Gastrocnemius medialis (tissue), 4 donors: ENCODE results near the gene PRKN.

ENCODE experiments used
- POLR2A ChIP-seq, 2 donors: fragments of 450-650 bp; IDR thresholded peaks; one replicate each; pipeline ENCODE4 v1.6.1; 2017; ENCODE audit warnings: antibody characterized with exemption in 2 of 2, mild to moderate bottlenecking in 2 of 2, moderate library complexity in 2 of 2
- TF ChIP-seq, protein P1 (sequence below), 5 experiments: fragments of 450-650 bp in 3 of 5; fragments of 200-600 bp in 2 of 5; sonication (generic) in 2 of 5; IDR thresholded peaks in 4 of 5; conservative IDR thresholded peaks in 1 of 5; 1 replicate in 4 of 5; 2 replicates in 1 of 5; pipeline ENCODE4 v1.5.1; 2016 to 2019; ENCODE audit warnings: antibody characterized with exemption in 5 of 5, mild to moderate bottlenecking in 3 of 5, moderate library complexity in 3 of 5

DNA sequence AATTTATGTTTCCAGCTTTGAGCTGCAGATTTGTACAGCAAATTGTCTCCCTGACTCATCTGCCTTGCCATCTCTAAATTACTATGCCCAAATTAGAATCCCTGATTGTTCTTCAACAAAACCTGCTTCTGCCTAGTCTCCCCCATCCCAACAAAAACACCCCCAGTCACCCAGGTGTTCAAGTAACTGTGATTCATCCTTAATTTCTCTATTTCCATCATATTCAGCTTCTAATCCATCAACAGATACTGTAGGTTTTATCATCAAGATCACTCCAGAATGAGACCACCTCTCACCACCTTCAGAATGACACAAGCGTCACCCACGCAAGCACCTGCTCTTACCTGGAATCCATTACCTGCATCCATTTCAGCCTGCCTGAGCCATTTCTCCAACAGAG lies 498.5 kb downstream of the PRKN start:
- TF ChIP-seq, protein P1, sequence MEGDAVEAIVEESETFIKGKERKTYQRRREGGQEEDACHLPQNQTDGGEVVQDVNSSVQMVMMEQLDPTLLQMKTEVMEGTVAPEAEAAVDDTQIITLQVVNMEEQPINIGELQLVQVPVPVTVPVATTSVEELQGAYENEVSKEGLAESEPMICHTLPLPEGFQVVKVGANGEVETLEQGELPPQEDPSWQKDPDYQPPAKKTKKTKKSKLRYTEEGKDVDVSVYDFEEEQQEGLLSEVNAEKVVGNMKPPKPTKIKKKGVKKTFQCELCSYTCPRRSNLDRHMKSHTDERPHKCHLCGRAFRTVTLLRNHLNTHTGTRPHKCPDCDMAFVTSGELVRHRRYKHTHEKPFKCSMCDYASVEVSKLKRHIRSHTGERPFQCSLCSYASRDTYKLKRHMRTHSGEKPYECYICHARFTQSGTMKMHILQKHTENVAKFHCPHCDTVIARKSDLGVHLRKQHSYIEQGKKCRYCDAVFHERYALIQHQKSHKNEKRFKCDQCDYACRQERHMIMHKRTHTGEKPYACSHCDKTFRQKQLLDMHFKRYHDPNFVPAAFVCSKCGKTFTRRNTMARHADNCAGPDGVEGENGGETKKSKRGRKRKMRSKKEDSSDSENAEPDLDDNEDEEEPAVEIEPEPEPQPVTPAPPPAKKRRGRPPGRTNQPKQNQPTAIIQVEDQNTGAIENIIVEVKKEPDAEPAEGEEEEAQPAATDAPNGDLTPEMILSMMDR (IDR thresholded peaks at IDR 0.05 in 4 of 5, conservative IDR thresholded peaks at IDR 0.05 in 1 of 5): no peak
- TF ChIP-seq POLR2A (IDR thresholded peaks at IDR 0.05): no peak
